ENCODE data around the gene WDPCP. TPM values are rescaled to one million over a fixed set of nuclear protein-coding genes. Genes with fewer than 3 reads are reported as not detected.

The WDPCP gene
- total and polyA plus RNA-seq, 2 experiments from 2014 or later, result 8.8 to 20.4 TPM

GRCh38 chr2:63268946-63269345 is 319.3 kb downstream of the WDPCP start:
- Mint-ChIP-seq H3K4me1 (no peaks in the 10 kb centered on the region), H3K9me3 (peaks cover 16% of the 10 kb centered on the region), H3K27ac (no peak overlapping the region), H3K36me3 (ENCODE audit: low read depth) (peaks cover 21% of the 10 kb centered on the region), H3K27me3 (ENCODE audit: insufficient read depth, low read depth, poor library complexity) (no peaks in the 10 kb centered on the region), H3K4me3 (no peak overlapping the region)
- Histone ChIP-seq H3K79me2 (replicated peaks; ENCODE audit: insufficient read depth) (no peaks in the 10 kb centered on the region), H3K27ac (ENCODE audit: low read depth) (no peak overlapping the region), H3K4me2 (no peak overlapping the region), H4K20me1 (replicated peaks; ENCODE audit: insufficient read depth) (no peaks in the 10 kb centered on the region), H3K36me3 (ENCODE audit: insufficient read depth) (peaks cover 4% of the 10 kb centered on the region; the same call in 1 of the 2 replicates), H3K4me3 (no peak overlapping the region), H3K4me1 (ENCODE audit: insufficient read depth) (no peaks in the 10 kb centered on the region), H3K9me2 (ENCODE audit: insufficient read depth) (no peaks in the 10 kb centered on the region), H3K27me3 (ENCODE audit: insufficient read depth) (no peaks in the 10 kb centered on the region), H2AFZ (no peak overlapping the region), H3F3A (replicated peaks; ENCODE audit: low read depth) (no peaks in the 10 kb centered on the region)
- ATAC-seq, result no peak
- no peak for DNase-seq (ENCODE audit: low spot score)
- TF ChIP-seq REST (IDR thresholded peaks at IDR 0.05; ENCODE audit: unreplicated experiment), result no peak
- no peak for TF ChIP-seq ZNF331 (CRISPR knock-in tag; IDR thresholded peaks at IDR 0.05; ENCODE audit: low read depth)
- no peak for TF ChIP-seq ZNF114 (CRISPR knock-in tag; IDR thresholded peaks at IDR 0.05)
- TF ChIP-seq NANOG (IDR thresholded peaks at IDR 0.05; ENCODE audit: borderline replicate concordance), result no peak
- no peak for TF ChIP-seq CTCF (conservative IDR thresholded peaks at IDR 0.05; ENCODE audit: low read depth in 2 of 2)

GRCh38 chr2:63261137-63261621 is 327.1 kb downstream of the WDPCP start:
- H3K27ac Mint-ChIP-seq, result no peak overlapping the region
- no peaks in the 10 kb centered on the region for H3K36me3 Mint-ChIP-seq (ENCODE audit: low read depth)
- H3K79me2 ChIP-seq (replicated peaks; ENCODE audit: insufficient read depth), result no peaks in the 10 kb centered on the region
- no peak overlapping the region for H3K4me2 ChIP-seq
- peaks cover 13% of the 10 kb centered on the region for H3K4me1 ChIP-seq (ENCODE audit: insufficient read depth)
- ATAC-seq (no peak), DNase-seq (ENCODE audit: low spot score) (no peak)
- no peaks in the 10 kb centered on the region for H3K27me3 ChIP-seq (ENCODE audit: insufficient read depth)
- no peaks in the 10 kb centered on the region for H4K20me1 ChIP-seq (replicated peaks; ENCODE audit: insufficient read depth)
- no peaks in the 10 kb centered on the region for H3K9me3 Mint-ChIP-seq
- no peak overlapping the region for H3K4me3 Mint-ChIP-seq
- peaks cover 7% of the 10 kb centered on the region; the same call in 2 of the 3 replicates for H3K4me1 Mint-ChIP-seq
- H3K9me2 ChIP-seq (ENCODE audit: insufficient read depth), result no peaks in the 10 kb centered on the region
- H3K4me3 ChIP-seq, result no peak overlapping the region
- H3F3A ChIP-seq (replicated peaks; ENCODE audit: low read depth), result no peaks in the 10 kb centered on the region
- no peaks in the 10 kb centered on the region for H3K27me3 Mint-ChIP-seq (ENCODE audit: insufficient read depth, low read depth, poor library complexity)
- no peak overlapping the region for H2AFZ ChIP-seq
- no peaks in the 10 kb centered on the region for H3K36me3 ChIP-seq (ENCODE audit: insufficient read depth)
- H3K27ac ChIP-seq (ENCODE audit: low read depth), result no peak overlapping the region; the same call in 1 of the 2 replicates
- no peak for TF ChIP-seq ZNF462 (CRISPR knock-in tag; IDR thresholded peaks at IDR 0.05)
- no peak for TF ChIP-seq ETS1 (IDR thresholded peaks at IDR 0.05)
- no peak for TF ChIP-seq STAT1 (IDR thresholded peaks at IDR 0.05; ENCODE audit: unreplicated experiment)
- no peak for TF ChIP-seq POLR2AphosphoS5 (IDR thresholded peaks at IDR 0.05; ENCODE audit: low read depth)
